Activated CD8-positive, alpha-beta memory T cell treated with anti-CD3 and anti-CD28 coated beads, Interleukin-2, amount 50 U/mL, for 48 hours (primary cell): ENCODE data around the gene CTDP1.

ENCODE experiments used
- DNase-seq: peaks from one replicate; pipeline ENCODE4 v3.0.0-alpha.2; 2020

The CTDP1 gene

GRCh38 chr18:79801217-79801616, 121.6 kb downstream of the CTDP1 start:
- DNase-seq = no peak

GRCh38 chr18:79801641-79802040, 122.0 kb downstream of the CTDP1 start:
- no peak for DNase-seq

GRCh38 chr18:79802298-79802697, 122.7 kb downstream of the CTDP1 start:
- no peak for DNase-seq

GRCh38 chr18:79803611-79804051, 124.0 kb downstream of the CTDP1 start:
- no peak for DNase-seq
